K562 (cell line): ENCODE measurements around the gene PTPRM. TPM values are rescaled to one million over a fixed set of nuclear protein-coding genes. Genes with fewer than 3 reads are reported as not detected.
A peak's percentile ranks its signal among the peaks of the same experiment; 100 is the strongest.

Experiments used
- ATAC-seq: fragments of 200-7000 bp; cut with Tn5 transposase; 3 replicates; pipeline ENCODE4 v1.9.1; 2020; ENCODE audit warnings: moderate library complexity
- BruUV-seq: library from RNA; stranded (reverse); fragments of 400-500 nt; replicated peaks from 2 replicates; lab custom pipeline; 2021; lab: Mats Ljungman, UMichigan
- CTCF ChIA-PET: fragments of 300-600 bp; formaldehyde crosslinking; extraction: SDS; loops from one replicate; lab custom pipeline; 2021; ENCODE audit warnings: low intra/inter-chr PET ratio; lab: Yijun Ruan, JAX
- POLR2A ChIA-PET: fragments of 300-600, 350-650 bp; sonication (Branson Sonifier 250); formaldehyde crosslinking; extraction: SDS; loops from one replicate; lab custom pipeline; 2021; ENCODE audit warnings: antibody characterized with exemption, inconsistent platforms; lab: Yijun Ruan, JAX
- DNase-seq, 4 experiments: peaks; one replicate each; pipeline versions ENCODE4 v3.0.0 to v3.0.0-alpha.2; 2011 to 2018; ENCODE audit warnings: low spot score in 3 of 4, mixed read lengths in 3 of 4; ENCODE audit errors: extremely low read depth in 1 of 4
- FAIRE-seq: peaks from 2 replicates; lab custom pipeline; 2011; peaks lifted over from hg19 to GRCh38; lab: Jason Lieb, UNC
- H2AFZ ChIP-seq: 2 replicates; pipeline ENCODE4 v1.6.0; 2011; ENCODE audit warnings: low read depth, low read length, control low read depth, inconsistent platforms
- H3K27ac ChIP-seq: fragments of 200-600 bp; 3 replicates; pipeline ENCODE4 v1.8.0; 2011; ENCODE audit warnings: low read depth, mild to moderate bottlenecking, control low read depth, inconsistent platforms, low read length, moderate library complexity, mixed read lengths; ENCODE audit errors: extremely low read depth
- H3K27me3 ChIP-seq, 2 experiments: fragments of 300-600 bp in 1 of 2; 2 replicates in 1 of 2; 3 replicates in 1 of 2; pipeline versions ENCODE4 v1.6.0 to v1.8.0; 2011; ENCODE audit warnings: inconsistent platforms in 2 of 2, low read length in 2 of 2, mild to moderate bottlenecking in 1 of 2, mixed read lengths in 1 of 2, moderate library complexity in 1 of 2; ENCODE audit not compliant: control insufficient read depth in 2 of 2, insufficient read depth in 2 of 2
- H3K36me3 ChIP-seq: fragments of 300-600 bp; 3 replicates; pipeline ENCODE4 v1.8.0; 2011; ENCODE audit warnings: mild to moderate bottlenecking, low read length, inconsistent platforms; ENCODE audit not compliant: control insufficient read depth, insufficient read depth
- H3K4me1 ChIP-seq, 2 experiments: fragments of 200-600 bp in 1 of 2; replicated peaks in 1 of 2; 2 replicates in 1 of 2; 3 replicates in 1 of 2; pipeline versions ENCODE4 v1.5.1 to v1.8.0; 2011; ENCODE audit warnings: inconsistent platforms in 2 of 2, low read length in 2 of 2, mild to moderate bottlenecking in 1 of 2, mixed read lengths in 1 of 2, moderate library complexity in 1 of 2; ENCODE audit not compliant: control insufficient read depth in 2 of 2, insufficient read depth in 2 of 2
- H3K4me2 ChIP-seq: 2 replicates; pipeline ENCODE4 v1.6.1; 2011; ENCODE audit warnings: low read length, control low read depth, inconsistent platforms, mixed read lengths; ENCODE audit not compliant: insufficient read depth
- H3K4me3 ChIP-seq: fragments of 200-600 bp; sonication (generic), shearing (Covaris generic); 2 replicates; pipeline ENCODE4 v1.5.1; 2016; ENCODE audit warnings: control low read depth, inconsistent platforms
- H3K79me2 ChIP-seq: fragments of 200-600 bp; 3 replicates; pipeline ENCODE4 v1.8.0; 2011; ENCODE audit warnings: low read length, inconsistent platforms; ENCODE audit not compliant: control insufficient read depth, insufficient read depth
- H3K9ac ChIP-seq, 2 experiments: 2 replicates each; pipeline versions ENCODE4 v1.6.0 to v1.6.1; 2011; ENCODE audit warnings: low read depth in 2 of 2, low read length in 2 of 2, control low read depth in 1 of 2, inconsistent platforms in 1 of 2, mild to moderate bottlenecking in 1 of 2, mixed read lengths in 1 of 2; ENCODE audit not compliant: insufficient read depth in 1 of 2
- H3K9me1 ChIP-seq: one replicate; pipeline ENCODE4 v1.6.0; 2011; ENCODE audit warnings: inconsistent platforms, mild to moderate bottlenecking, low read length, moderate library complexity; ENCODE audit not compliant: control insufficient read depth, insufficient read depth
- H3K9me3 ChIP-seq: replicated peaks from 2 replicates; pipeline ENCODE4 v1.5.1; 2011; ENCODE audit warnings: low read depth, low read length, inconsistent platforms; ENCODE audit not compliant: control insufficient read depth, insufficient read depth
- H4K20me1 ChIP-seq: replicated peaks from 2 replicates; pipeline ENCODE4 v1.6.1; 2011; ENCODE audit warnings: low read length, inconsistent platforms, mixed read lengths; ENCODE audit not compliant: control insufficient read depth, insufficient read depth
- CSDE1 ChIP-seq, 2 experiments: fragments of 450-650 bp; IDR thresholded peaks; 2 replicates each; pipeline ENCODE4 v1.6.1; 2016; ENCODE audit warnings: mild to moderate bottlenecking in 1 of 2
- CTCF ChIP-seq, 3 experiments: IDR thresholded peaks in 2 of 3; conservative IDR thresholded peaks in 1 of 3; 2 replicates each; pipeline ENCODE4 v1.5.1; 2011 to 2012; ENCODE audit warnings: low read length in 3 of 3, mild to moderate bottlenecking in 3 of 3, control low read depth in 2 of 3, improper control_type of control experiment in 1 of 3, inconsistent platforms in 1 of 3, low read depth in 1 of 3, mixed read lengths in 1 of 3, moderate library complexity in 1 of 3; ENCODE audit not compliant: insufficient read depth in 2 of 3
- CTCFL ChIP-seq: IDR thresholded peaks from 2 replicates; pipeline ENCODE4 v1.6.1; 2011; ENCODE audit warnings: borderline replicate concordance, low read depth, mild to moderate bottlenecking, moderate library complexity, low read length; ENCODE audit not compliant: insufficient read depth, poor library complexity, severe bottlenecking
- ETV1 ChIP-seq: fragments of 450-650 bp; conservative IDR thresholded peaks from 2 replicates; pipeline ENCODE4 v1.6.1; 2016; ENCODE audit warnings: missing genetic modification characterization, control low read depth, low read depth, missing compliant biosample characterization
- MYC ChIP-seq, 2 experiments: fragments of 250-450 bp in 1 of 2; sonication (Bioruptor Pico) in 1 of 2; IDR thresholded peaks; 2 replicates each; pipeline versions ENCODE4 v1.5.1 to v1.6.1; 2012 to 2021; ENCODE audit warnings: low read depth in 2 of 2, borderline replicate concordance in 1 of 2, improper control_type of control experiment in 1 of 2, low read length in 1 of 2, mild to moderate bottlenecking in 1 of 2, moderate library complexity in 1 of 2
- NFIC ChIP-seq: fragments of 450-650 bp; IDR thresholded peaks from 2 replicates; pipeline ENCODE4 v1.6.1; 2017; ENCODE audit warnings: mild to moderate bottlenecking, inconsistent platforms
- NRF1 ChIP-seq, 2 experiments: fragments of 450-650 bp; IDR thresholded peaks in 1 of 2; conservative IDR thresholded peaks in 1 of 2; 2 replicates each; pipeline ENCODE4 v1.6.1; 2014; ENCODE audit warnings: mild to moderate bottlenecking in 2 of 2
- SMAD4 ChIP-seq: fragments of 250-450 bp; sonication (Bioruptor Pico); conservative IDR thresholded peaks from 2 replicates; pipeline ENCODE4 v1.8.0; 2021; ENCODE audit warnings: inconsistent platforms, mild to moderate bottlenecking, moderate library complexity
- SP2 ChIP-seq: IDR thresholded peaks from 2 replicates; pipeline ENCODE4 v1.6.1; 2011; ENCODE audit warnings: mild to moderate bottlenecking, low read depth, low read length, moderate library complexity; ENCODE audit not compliant: poor library complexity, severe bottlenecking; ENCODE audit errors: extremely low read depth
- ZNF121 ChIP-seq: sonication (generic); formaldehyde crosslinking; conservative IDR thresholded peaks from 2 replicates; pipeline ENCODE4 v1.8.0; 2022; ENCODE audit warnings: missing genetic modification reagents
- WGBS: fragments of 100-300 bp; shearing (Covaris generic); methylation state at CpG from one replicate; pipeline ENCODE4 v1.1.6; 2016; ENCODE audit warnings: low coverage, mixed read lengths; ENCODE audit not compliant: insufficient coverage; ENCODE audit errors: missing lambda C conversion rate; 5-methylcytosine and 5-hydroxymethylcytosine counted together
- in situ Hi-C: fragments of 300-500 bp; cut with MboI; formaldehyde crosslinking; loops from 4 replicates; pipeline ENCODE4 v1.15.0; 2018; ENCODE audit warnings: inconsistent platforms, mixed read lengths
- intact Hi-C: fragments of 100-400 bp; cut with micrococcal nuclease; formaldehyde crosslinking; loops from 2 replicates; pipeline ENCODE4 v1.14.2; 2022
- polyA plus RNA-seq, 8 experiments: library from polyadenylated mRNA; depleted of rRNA in 4 of 8; stranded (reverse) in 5 of 8; unstranded in 3 of 8; fragments of >200 nt; fragmentation: Nextera tagmentation in 2 of 8; fragmentation: Illumina TruSeq in 1 of 8; extraction: Ambion mirVana in 2 of 8; extraction: Trizol in 1 of 8; gene quantifications; 2 replicates each; pipeline versions ENCODE4 v1.2.1 to v1.2.3, GENCODE V29; 2011 to 2014; ENCODE audit warnings: inconsistent platforms in 1 of 8, missing spikeins in 1 of 8
- total RNA-seq, 7 experiments: library from RNA; depleted of rRNA in 6 of 7; stranded (reverse); fragments of >200 nt in 6 of 7; fragmentation: Illumina TruSeq in 2 of 7; extraction: Trizol in 2 of 7; gene quantifications; 2 replicates each; pipeline versions ENCODE4 v1.2.1 to v1.2.3, GENCODE V29; 2011 to 2021; ENCODE audit warnings: low replicate concordance in 1 of 7
- TF ChIP-seq, protein P1 (sequence below): fragments of 450-650 bp; formaldehyde crosslinking; IDR thresholded peaks from 2 replicates; pipeline ENCODE4 v1.4.0; 2020; ENCODE audit warnings: mild to moderate bottlenecking, mixed read lengths
- TF ChIP-seq, protein P2 (sequence below), 2 experiments: IDR thresholded peaks in 1 of 2; conservative IDR thresholded peaks in 1 of 2; 2 replicates each; pipeline ENCODE4 v1.6.1; 2016; ENCODE audit warnings: low read depth in 2 of 2, mild to moderate bottlenecking in 1 of 2, missing compliant biosample characterization in 1 of 2, missing genetic modification characterization in 1 of 2, moderate library complexity in 1 of 2

PTPRM gene
- total and polyA plus RNA-seq, 9 of the 15 experiments (the other 6 are each of a cell fraction or from before 2014, with no cell fraction given), result 0.03 to 0.16 (median 0.08) TPM; not detected in 3

- DNase-seq (peak; percentile 43 to 57 (median 52)), FAIRE-seq (no peak), ATAC-seq (peak; percentile 91)
- H3K79me2 ChIP-seq, result no peaks in the 10 kb centered on the region
- no peak overlapping the region for H2AFZ ChIP-seq
- WGBS, result 2% methylated on average over 13 of the region's 13 CpGs
- H3K4me3 ChIP-seq, result no peak overlapping the region
- no peak overlapping the region for H3K9ac ChIP-seq
- intact Hi-C loops, result no loop called here
- in situ Hi-C loops, result no loop called here
- ChIA-PET POLR2A (interaction anchor here (0.5 to 0.6 kb wide), 2 partner anchors 12 to 1102 kb away, joined by 3 to 4 read pairs; no protein-coding TSS in a partner anchor), CTCF (no interaction called here)
- H3K4me2 ChIP-seq, result no peak overlapping the region; the same call in 1 of the 2 replicates
- H3K27ac ChIP-seq, result no peak overlapping the region
- no peaks in the 10 kb centered on the region for H3K36me3 ChIP-seq
- H3K9me1 ChIP-seq, result no peaks in the 10 kb centered on the region
- BruUV-seq, result no TSS peak
- no peaks in the 10 kb centered on the region; a peak in 1 of 5 replicates for H3K4me1 ChIP-seq
- no peaks in the 10 kb centered on the region for H4K20me1 ChIP-seq
- H3K9me3 ChIP-seq, result no peaks in the 10 kb centered on the region
- H3K27me3 ChIP-seq, result peaks cover 7 to 55% of the 10 kb centered on the region in 2 experiments
- TF ChIP-seq ZNF121 (CRISPR knock-in tag) (no peak), NFIC (peak; percentile 76), MYC (IDR thresholded peaks at IDR 0.05; ENCODE audit: low read depth, low read length) (0 out of 2 replicates have a peak, but pooled peaks have one; percentile 38), MYC (CRISPR knock-in tag; IDR thresholded peaks at IDR 0.05; ENCODE audit: borderline replicate concordance, low read depth) (no peak), SMAD4 (no peak), ETV1 (tag) (no peak), CTCFL (peak; percentile 80), CSDE1 (IDR thresholded peaks at IDR 0.05) (no peak), NRF1 (conservative IDR thresholded peaks at IDR 0.05 in 1 of 2, IDR thresholded peaks at IDR 0.05 in 1 of 2) (peak; percentile 64 to 65), CTCF (IDR thresholded peaks at IDR 0.05 in 2 of 3, conservative IDR thresholded peaks at IDR 0.05 in 1 of 3; ENCODE audit: insufficient read depth in 2 of 3, low read depth in 1 of 3, low read length in 3 of 3) (peak; percentile 58 to 80 (median 69)), SP2 (peak; percentile 27)
- TF ChIP-seq, protein P1, sequence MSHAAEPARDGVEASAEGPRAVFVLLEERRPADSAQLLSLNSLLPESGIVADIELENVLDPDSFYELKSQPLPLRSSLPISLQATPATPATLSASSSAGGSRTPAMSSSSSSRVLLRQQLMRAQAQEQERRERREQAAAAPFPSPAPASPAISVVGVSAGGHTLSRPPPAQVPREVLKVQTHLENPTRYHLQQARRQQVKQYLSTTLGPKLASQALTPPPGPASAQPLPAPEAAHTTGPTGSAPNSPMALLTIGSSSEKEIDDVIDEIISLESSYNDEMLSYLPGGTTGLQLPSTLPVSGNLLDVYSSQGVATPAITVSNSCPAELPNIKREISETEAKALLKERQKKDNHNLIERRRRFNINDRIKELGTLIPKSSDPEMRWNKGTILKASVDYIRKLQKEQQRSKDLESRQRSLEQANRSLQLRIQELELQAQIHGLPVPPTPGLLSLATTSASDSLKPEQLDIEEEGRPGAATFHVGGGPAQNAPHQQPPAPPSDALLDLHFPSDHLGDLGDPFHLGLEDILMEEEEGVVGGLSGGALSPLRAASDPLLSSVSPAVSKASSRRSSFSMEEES (CRISPR knock-in tag), result no peak
- TF ChIP-seq, protein P2, sequence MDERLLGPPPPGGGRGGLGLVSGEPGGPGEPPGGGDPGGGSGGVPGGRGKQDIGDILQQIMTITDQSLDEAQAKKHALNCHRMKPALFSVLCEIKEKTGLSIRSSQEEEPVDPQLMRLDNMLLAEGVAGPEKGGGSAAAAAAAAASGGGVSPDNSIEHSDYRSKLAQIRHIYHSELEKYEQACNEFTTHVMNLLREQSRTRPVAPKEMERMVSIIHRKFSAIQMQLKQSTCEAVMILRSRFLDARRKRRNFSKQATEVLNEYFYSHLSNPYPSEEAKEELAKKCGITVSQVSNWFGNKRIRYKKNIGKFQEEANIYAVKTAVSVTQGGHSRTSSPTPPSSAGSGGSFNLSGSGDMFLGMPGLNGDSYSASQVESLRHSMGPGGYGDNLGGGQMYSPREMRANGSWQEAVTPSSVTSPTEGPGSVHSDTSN (CRISPR knock-in tag; IDR thresholded peaks at IDR 0.05; ENCODE audit: low read depth), result no peak
- TF ChIP-seq, protein P2 (tag; conservative IDR thresholded peaks at IDR 0.05; ENCODE audit: low read depth), result no peak
Measured at GRCh38 chr18:8426401-8426800, 859.3 kb downstream of the PTPRM start.
